HFF-Myc (cell line): Measurements from ENCODE around the gene MYL10.

ENCODE experiments used
- DNase-seq: peaks from one replicate; pipeline ENCODE4 v3.0.0-alpha.2; 2011; ENCODE audit warnings: low read depth; ENCODE audit errors: extremely low read depth
- H3K4me3 ChIP-seq: replicated peaks from 2 replicates; pipeline ENCODE4 v1.5.1; 2011; ENCODE audit warnings: low read depth, mild to moderate bottlenecking, control low read depth, low read length
- CTCF ChIP-seq: IDR thresholded peaks from 2 replicates; pipeline ENCODE4 v1.5.1; 2012; ENCODE audit warnings: mild to moderate bottlenecking, low read depth, low read length, control low read depth; ENCODE audit errors: missing control alignments

MYL10 gene

GRCh38 chr7:101575721-101576120 lies 53.4 kb downstream of the MYL10 start:
- no peak overlapping the region for H3K4me3 ChIP-seq
- no peak for TF ChIP-seq CTCF
- no peak for DNase-seq

- TF ChIP-seq CTCF = no peak
- DNase-seq = no peak
Measured at GRCh38 chr7:101575168-101575567, 53.9 kb downstream of the MYL10 start.

GRCh38 chr7:101572156-101572555 lies 56.9 kb downstream of the MYL10 start:
- no peak for TF ChIP-seq CTCF
- H3K4me3 ChIP-seq = no peak overlapping the region
- no peak for DNase-seq

More at GRCh38 chr7:101575168-101575567, 53.9 kb downstream of the MYL10 start:
- H3K4me3 ChIP-seq = no peak overlapping the region

GRCh38 chr7:101567230-101567629 lies 61.9 kb downstream of the MYL10 start:
- TF ChIP-seq CTCF = no peak
- DNase-seq = no peak
- H3K4me3 ChIP-seq = no peak overlapping the region

- no peak for TF ChIP-seq CTCF
- no peak for DNase-seq
- no peak overlapping the region for H3K4me3 ChIP-seq
Measured at GRCh38 chr7:101565601-101566209, 63.4 kb downstream of the MYL10 start.

GRCh38 chr7:101564778-101565211 lies 64.3 kb downstream of the MYL10 start:
- no peak for TF ChIP-seq CTCF
- no peak for DNase-seq
- H3K4me3 ChIP-seq = no peak overlapping the region
